Uterus (tissue), 4 donors: Measurements from ENCODE around the gene PRKCSH. TPM values are rescaled to one million over a fixed set of nuclear protein-coding genes. Genes with fewer than 3 reads are reported as not detected.

Source experiments
- DNase-seq, 2 donors: peaks; one replicate each; pipeline ENCODE4 v3.0.0-alpha.2; 2019 to 2020
- H3K27ac ChIP-seq, 2 donors: fragments of 200-600 bp; sonication (generic); 1 replicate in 1 of 2; 2 replicates in 1 of 2; pipeline ENCODE4 v1.5.1; 2016 to 2018
- H3K27me3 ChIP-seq, 2 donors: fragments of 200-600 bp; sonication (generic); one replicate each; pipeline ENCODE4 v1.5.1; 2018 to 2019; ENCODE audit warnings: control low read depth in 1 of 2
- H3K36me3 ChIP-seq, 2 donors: fragments of 200-600 bp; sonication (generic); one replicate each; pipeline ENCODE4 v1.5.1; 2019; ENCODE audit warnings: control low read depth in 1 of 2
- H3K4me1 ChIP-seq, 2 donors: fragments of 200-600 bp; sonication (generic); one replicate each; pipeline ENCODE4 v1.5.1; 2018 to 2019; ENCODE audit warnings: control low read depth in 1 of 2
- H3K4me3 ChIP-seq, 2 donors: fragments of 200-600 bp; sonication (generic); 1 replicate in 1 of 2; 2 replicates in 1 of 2; pipeline ENCODE4 v1.5.1; 2018 to 2019; ENCODE audit warnings: mild to moderate bottlenecking in 1 of 2
- H3K9me3 ChIP-seq, 2 donors: fragments of 200-600 bp; sonication (generic); one replicate each; pipeline ENCODE4 v1.5.1; 2019; ENCODE audit warnings: control low read depth in 1 of 2
- CTCF ChIP-seq, 4 experiments: fragments of 200-600 bp in 2 of 4; fragments of 450-650 bp in 2 of 4; sonication (generic) in 2 of 4; IDR thresholded peaks; one replicate each; pipeline ENCODE4 v1.5.1; 2016 to 2019; ENCODE audit warnings: antibody characterized with exemption in 4 of 4, mild to moderate bottlenecking in 2 of 4, moderate library complexity in 1 of 4
- POLR2A ChIP-seq, 2 donors: fragments of 450-650 bp; IDR thresholded peaks; one replicate each; pipeline ENCODE4 v1.6.1; 2016; ENCODE audit warnings: antibody characterized with exemption in 2 of 2, mild to moderate bottlenecking in 1 of 2, moderate library complexity in 1 of 2
- intact Hi-C: fragments of 100-400 bp; cut with DNase I; formaldehyde crosslinking; loops from one replicate; pipeline ENCODE4 v1.15.1; 2023; ENCODE audit warnings: low total_unique reads
- total RNA-seq, 4 donors: library from RNA; depleted of rRNA in 3 of 4; stranded (reverse); fragments of >200 nt in 3 of 4; gene quantifications; one replicate each; pipeline versions ENCODE4 v1.1.0 to v1.2.4, GENCODE V29; 2014 to 2023
- donor health status: DM: yes; HTN: yes; CAD: no.

The PRKCSH gene
- total RNA-seq, 4 donors from 2014 or later = 65.3 to 228 (median 155) TPM

DNA sequence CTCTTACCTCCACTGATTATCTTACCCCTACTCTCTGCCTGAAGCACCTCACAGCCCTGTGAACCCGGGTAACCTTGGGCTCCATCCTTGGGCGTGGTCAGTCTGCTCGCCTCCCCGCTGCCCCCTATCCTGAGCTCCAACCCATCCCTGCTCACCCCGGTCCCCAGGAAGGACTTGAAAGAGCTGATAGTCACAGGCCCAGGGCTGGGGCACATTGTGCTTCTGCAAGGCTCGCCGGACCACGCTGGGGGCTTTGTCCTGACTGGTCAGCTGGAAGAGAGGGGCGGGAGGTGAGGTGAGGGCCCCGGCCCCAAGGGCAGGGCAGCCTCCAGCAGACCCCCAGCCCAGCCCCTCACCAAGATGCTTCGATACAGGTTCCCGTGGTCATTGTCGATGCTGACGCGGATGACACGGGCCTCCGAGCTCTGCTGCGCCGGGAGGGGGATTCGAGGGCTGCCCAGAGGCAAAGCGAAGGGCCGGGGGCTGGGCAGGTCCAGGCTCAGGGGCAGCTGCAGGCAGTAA is 38.3 kb upstream of the PRKCSH start:
- intact Hi-C loops = no loop called here

GRCh38 chr19:11399667-11400066 is 35.8 kb upstream of the PRKCSH start:
- H3K27ac ChIP-seq = no peak overlapping the region
- no peaks in the 10 kb centered on the region for H3K4me1 ChIP-seq
- TF ChIP-seq CTCF (IDR thresholded peaks at IDR 0.05) (no peak), POLR2A (IDR thresholded peaks at IDR 0.05) (no peak)
- H3K4me3 ChIP-seq = no peak overlapping the region
- no peaks in the 10 kb centered on the region for H3K36me3 ChIP-seq
- no peak for DNase-seq
- no peaks in the 10 kb centered on the region for H3K27me3 ChIP-seq
- H3K9me3 ChIP-seq = no peaks in the 10 kb centered on the region
- intact Hi-C loops = no loop called here

More for the DNA sequence above, 38.3 kb upstream of the PRKCSH start:
- Histone ChIP-seq H3K27me3 (no peaks in the 10 kb centered on the region), H3K36me3 (no peaks in the 10 kb centered on the region), H3K4me3 (no peak overlapping the region), H3K4me1 (no peaks in the 10 kb centered on the region), H3K27ac (no peak overlapping the region), H3K9me3 (no peaks in the 10 kb centered on the region)
- TF ChIP-seq CTCF (IDR thresholded peaks at IDR 0.05) (no peak), POLR2A (IDR thresholded peaks at IDR 0.05) (no peak)
- DNase-seq = no peak

DNA sequence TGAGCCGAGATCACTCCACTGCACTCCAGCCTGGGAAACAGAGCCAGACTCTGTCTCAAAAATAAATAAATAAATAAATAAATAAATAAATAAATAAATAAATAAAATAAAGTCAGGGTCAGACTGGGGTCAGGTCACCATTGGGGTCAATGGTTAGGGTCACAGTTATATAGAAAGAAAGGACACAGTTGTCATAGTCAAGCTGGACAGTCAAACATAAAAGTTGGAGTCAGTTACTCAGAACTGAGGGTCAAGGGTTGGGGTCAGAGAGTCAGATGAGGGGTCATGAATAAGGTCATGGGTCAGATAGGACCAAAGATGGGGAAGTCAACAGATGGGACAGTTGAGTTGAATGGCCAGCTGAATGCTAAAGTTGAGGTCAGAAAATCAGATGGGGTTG is 34.6 kb upstream of the PRKCSH start:
- H3K9me3 ChIP-seq = no peaks in the 10 kb centered on the region
- H3K27ac ChIP-seq = no peak overlapping the region
- no peaks in the 10 kb centered on the region for H3K27me3 ChIP-seq
- intact Hi-C loops = no loop called here
- H3K4me3 ChIP-seq = no peak overlapping the region
- no peaks in the 10 kb centered on the region for H3K4me1 ChIP-seq
- DNase-seq = no peak
- H3K36me3 ChIP-seq = no peaks in the 10 kb centered on the region
- TF ChIP-seq CTCF (IDR thresholded peaks at IDR 0.05) (no peak), POLR2A (IDR thresholded peaks at IDR 0.05) (no peak)

- no peak for DNase-seq
- Histone ChIP-seq H3K9me3 (no peaks in the 10 kb centered on the region), H3K4me1 (peaks cover 0 to 4% of the 10 kb centered on the region in 2 donors), H3K36me3 (no peaks in the 10 kb centered on the region), H3K27me3 (no peaks in the 10 kb centered on the region), H3K27ac (no peak overlapping the region), H3K4me3 (no peak overlapping the region)
- intact Hi-C loops = no loop called here
- TF ChIP-seq CTCF (IDR thresholded peaks at IDR 0.05) (no peak), POLR2A (IDR thresholded peaks at IDR 0.05) (no peak)
Measured at GRCh38 chr19:11401808-11402543, 33.5 kb upstream of the PRKCSH start.

DNA sequence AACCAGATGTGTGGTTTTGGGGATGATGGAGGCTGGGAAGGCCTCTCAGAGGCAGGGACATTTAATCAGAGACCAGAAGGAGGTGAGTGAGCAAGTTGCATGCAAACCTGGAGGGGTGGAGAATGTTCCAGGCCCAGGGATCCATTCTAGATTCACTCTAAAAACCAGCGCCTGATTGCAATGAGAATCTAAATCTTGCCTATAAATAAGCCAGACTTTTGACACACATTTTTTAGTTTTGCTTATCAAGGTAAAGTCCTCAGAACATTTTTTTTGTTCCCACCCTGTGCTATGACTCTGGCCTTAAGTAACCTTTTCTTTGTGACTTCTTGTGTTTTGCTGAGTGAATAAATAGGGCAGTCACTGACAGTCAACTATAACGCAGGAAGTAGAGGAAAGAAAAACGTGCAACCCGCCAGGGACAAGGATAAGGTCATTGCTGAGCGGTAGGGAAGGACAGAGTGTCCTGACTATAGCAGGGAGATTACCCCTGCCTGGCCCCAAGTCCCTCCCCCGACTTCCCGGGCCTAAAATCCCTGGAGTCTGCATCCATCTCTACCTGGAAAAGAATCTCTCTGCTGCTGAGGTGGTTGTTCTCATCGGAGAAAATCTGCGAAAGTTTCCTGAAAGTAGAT is 30.7 kb upstream of the PRKCSH start:
- H3K27me3 ChIP-seq = no peaks in the 10 kb centered on the region
- intact Hi-C loops = no loop called here
- no peaks in the 10 kb centered on the region for H3K36me3 ChIP-seq
- H3K4me1 ChIP-seq = peaks cover 0 to 4% of the 10 kb centered on the region in 2 donors
- no peaks in the 10 kb centered on the region for H3K9me3 ChIP-seq
- no peak overlapping the region for H3K27ac ChIP-seq
- no peak for TF ChIP-seq CTCF (IDR thresholded peaks at IDR 0.05)
- no peak for TF ChIP-seq POLR2A (IDR thresholded peaks at IDR 0.05)
- no peak overlapping the region for H3K4me3 ChIP-seq
- DNase-seq = no peak
